KBM-7 (cell line): ENCODE data around the gene NUDT14.

Source experiments
- DNase-seq: peaks from one replicate; pipeline ENCODE4 v3.0.0-alpha.2; 2015
- in situ Hi-C: fragments of 300-500 bp; cut with MboI; formaldehyde crosslinking; loops from 2 replicates; pipeline ENCODE4 v1.14.3; 2020; ENCODE audit warnings: low sequenced_read_pairs, low pct_unique_long_range_greater_than_20kb, mixed read lengths

Gene NUDT14

GRCh38 chr14:105181549-105182295 is 610 bp upstream of the NUDT14 start:
- DNase-seq, result no peak
- in situ Hi-C loops, result no loop called here

GRCh38 chr14:105179191-105179590 is 1.9 kb downstream of the NUDT14 start:
- no peak for DNase-seq
- in situ Hi-C loops, result no loop called here

GRCh38 chr14:105178868-105179140 is 2.3 kb downstream of the NUDT14 start:
- DNase-seq, result no peak
- in situ Hi-C loops, result no loop called here

- in situ Hi-C loops, result no loop called here
- no peak for DNase-seq
Observed at GRCh38 chr14:105178069-105178867, 2.8 kb downstream of the NUDT14 start.

GRCh38 chr14:105177082-105177481 is 4.0 kb downstream of the NUDT14 start:
- in situ Hi-C loops, result no loop called here
- DNase-seq, result no peak

- in situ Hi-C loops, result no loop called here
Observed at GRCh38 chr14:105176513-105176912, 4.6 kb downstream of the NUDT14 start.

GRCh38 chr14:105173901-105174894 is 6.9 kb downstream of the NUDT14 start:
- peak; percentile 70 for DNase-seq
- in situ Hi-C loops, result no loop called here

More at GRCh38 chr14:105176513-105176912, 4.6 kb downstream of the NUDT14 start:
- no peak for DNase-seq

- DNase-seq, result no peak
- in situ Hi-C loops, result no loop called here
Observed at GRCh38 chr14:105173145-105173544, 8.0 kb downstream of the NUDT14 start.

- in situ Hi-C loops, result no loop called here
- no peak for DNase-seq
Observed at GRCh38 chr14:105172476-105172875, 8.6 kb downstream of the NUDT14 start.

- no peak for DNase-seq
Observed at GRCh38 chr14:105171004-105171673, 10.0 kb downstream of the NUDT14 start.

GRCh38 chr14:105169776-105170655 is 11.1 kb downstream of the NUDT14 start:
- in situ Hi-C loops, result no loop called here
- DNase-seq, result no peak

More at GRCh38 chr14:105171004-105171673, 10.0 kb downstream of the NUDT14 start:
- in situ Hi-C loops, result no loop called here

GRCh38 chr14:105168979-105169507 is 12.1 kb downstream of the NUDT14 start:
- in situ Hi-C loops, result no loop called here

GRCh38 chr14:105168496-105168978 is 12.6 kb downstream of the NUDT14 start, which contains the start of gene JAG2:
JAG2 (minus strand) TSS chr14:105168776; CDS start chr14:105168420, 356 bp downstream.
- in situ Hi-C loops, result no loop called here
- no peak for DNase-seq

More at GRCh38 chr14:105168979-105169507, 12.1 kb downstream of the NUDT14 start:
- DNase-seq, result peak; percentile 66

- no peak for DNase-seq
Observed at GRCh38 chr14:105168093-105168420, 13.1 kb downstream of the NUDT14 start.

GRCh38 chr14:105167303-105168092 is 13.6 kb downstream of the NUDT14 start:
- DNase-seq, result peak; percentile 41
- in situ Hi-C loops, result no loop called here

More at GRCh38 chr14:105168093-105168420, 13.1 kb downstream of the NUDT14 start:
- in situ Hi-C loops, result no loop called here

- in situ Hi-C loops, result no loop called here
Observed at GRCh38 chr14:105166571-105167302, 14.4 kb downstream of the NUDT14 start.

More at GRCh38 chr14:105166571-105167302, 14.4 kb downstream of the NUDT14 start:
- DNase-seq, result no peak
